SU-DHL-6 (cell line): ENCODE data around the gene EIF5B.

Source experiments
- H2AFZ ChIP-seq: fragments of 200-600 bp; sonication (generic); 2 replicates; pipeline ENCODE4 v1.6.1; 2014; ENCODE audit warnings: low read depth, mild to moderate bottlenecking, moderate library complexity, mixed read lengths, antibody characterized with exemption, low read length; ENCODE audit not compliant: severe bottlenecking
- H3F3A ChIP-seq: fragments of 200-600 bp; shearing (Covaris generic); 2 replicates; pipeline ENCODE4 v1.6.0; 2016; ENCODE audit warnings: antibody characterized with exemption, mild to moderate bottlenecking; ENCODE audit not compliant: insufficient read depth
- H3K27ac ChIP-seq: fragments of 200-600 bp; sonication (generic); 2 replicates; pipeline ENCODE4 v1.5.1; 2016; ENCODE audit warnings: low read depth, mild to moderate bottlenecking, low read length, moderate library complexity, mixed read lengths
- H3K27me3 ChIP-seq: fragments of 200-600 bp; sonication (generic), shearing (Covaris generic); 2 replicates; pipeline ENCODE4 v1.6.0; 2014; ENCODE audit warnings: mild to moderate bottlenecking, low read length
- H3K36me3 ChIP-seq: fragments of 200-600 bp; sonication (generic); 2 replicates; pipeline ENCODE4 v1.6.1; 2014; ENCODE audit warnings: mild to moderate bottlenecking, low read length, mixed read lengths
- H3K4me2 ChIP-seq: fragments of 300-600, 200-600 bp; shearing (Covaris generic), sonication (generic); 2 replicates; pipeline ENCODE4 v1.6.0; 2014; ENCODE audit warnings: low read length, low read depth, mild to moderate bottlenecking; ENCODE audit not compliant: poor library complexity, severe bottlenecking
- H3K4me3 ChIP-seq: fragments of 200-600 bp; sonication (generic); 2 replicates; pipeline ENCODE4 v1.5.1; 2014; ENCODE audit warnings: antibody characterized with exemption, low read length, mild to moderate bottlenecking, mixed read lengths; ENCODE audit not compliant: insufficient read depth, poor library complexity, severe bottlenecking
- H3K79me2 ChIP-seq: fragments of 200-600 bp; sonication (generic); 2 replicates; pipeline ENCODE4 v1.6.1; 2014; ENCODE audit warnings: mild to moderate bottlenecking, low read length, moderate library complexity; ENCODE audit not compliant: insufficient read depth
- H3K9ac ChIP-seq: fragments of 200-600 bp; sonication (generic); 2 replicates; pipeline ENCODE4 v1.7.0; 2014; ENCODE audit warnings: mild to moderate bottlenecking, low read length
- H3K9me2 ChIP-seq: fragments of 200-600 bp; sonication (generic); replicated peaks from 2 replicates; pipeline ENCODE4 v1.6.1; 2014; ENCODE audit warnings: low read length; ENCODE audit not compliant: insufficient read depth
- H3K9me3 ChIP-seq: fragments of 200-600 bp; sonication (generic); 2 replicates; pipeline ENCODE4 v1.6.1; 2014; ENCODE audit warnings: low read length, mixed read lengths; ENCODE audit not compliant: insufficient read depth
- H4K20me1 ChIP-seq: fragments of 200-600 bp; sonication (generic); 2 replicates; pipeline ENCODE4 v1.6.1; 2014; ENCODE audit warnings: low read depth, mild to moderate bottlenecking, antibody characterized with exemption, low read length, moderate library complexity, mixed read lengths
- CTCF ChIP-seq: fragments of 200-600 bp; sonication (generic); IDR thresholded peaks from one replicate; pipeline ENCODE4 v1.5.1; 2017; ENCODE audit warnings: antibody characterized with exemption, mild to moderate bottlenecking, low read length, moderate library complexity; ENCODE audit not compliant: insufficient read depth, poor library complexity, severe bottlenecking
- EZH2phosphoT487 ChIP-seq: fragments of 200-600 bp; sonication (generic), shearing (Covaris generic); conservative IDR thresholded peaks from 2 replicates; pipeline ENCODE4 v1.6.1; 2018; ENCODE audit warnings: mild to moderate bottlenecking, antibody characterized with exemption, low read length, moderate library complexity, mixed read lengths

Gene EIF5B

GRCh38 chr2:99335911-99336803, 1.0 kb upstream of the EIF5B start, which contains the start of gene TXNDC9:
TSS of gene TXNDC9 (minus strand) at chr2:99336333. CDS start at chr2:99333210, 3,123 bp downstream.
- H3K27ac ChIP-seq, result peak within 1 kb of the TSS; percentile 96
- H3K4me3 ChIP-seq, result peak within 1 kb of the TSS; percentile 93
- peak within 1 kb of the TSS; percentile 92 for H3K9ac ChIP-seq
- peak within 1 kb of the TSS; percentile 92 for H2AFZ ChIP-seq
- no peaks in the 10 kb centered on the region for H3K9me3 ChIP-seq
- no peaks in the 10 kb centered on the region for H3K27me3 ChIP-seq
- H3K4me2 ChIP-seq, result peak within 1 kb of the TSS; percentile 97
- TF ChIP-seq EZH2phosphoT487, result no peak
- no peak for TF ChIP-seq CTCF
- peaks cover 11% of the 10 kb centered on the region; the same call in 1 of the 2 replicates for H3K36me3 ChIP-seq
- H3K9me2 ChIP-seq, result no peaks in the 10 kb centered on the region
- H3K79me2 ChIP-seq, result peaks cover 86% of the 10 kb centered on the region
- peaks cover 32% of the 10 kb centered on the region for H4K20me1 ChIP-seq
- H3F3A ChIP-seq, result peaks cover 13% of the 10 kb centered on the region

- peaks cover 87% of the 10 kb centered on the region for H3K79me2 ChIP-seq
- peak overlapping the region; percentile 96 for H3K27ac ChIP-seq
- H4K20me1 ChIP-seq, result peaks cover 36% of the 10 kb centered on the region
- H3K9me3 ChIP-seq, result no peaks in the 10 kb centered on the region
- TF ChIP-seq EZH2phosphoT487, result no peak
- no peak for TF ChIP-seq CTCF
- H3K27me3 ChIP-seq, result no peaks in the 10 kb centered on the region
- peak overlapping the region; percentile 97 for H3K4me2 ChIP-seq
- H3K36me3 ChIP-seq, result peaks cover 7% of the 10 kb centered on the region; the same call in 1 of the 2 replicates
- no peaks in the 10 kb centered on the region for H3K9me2 ChIP-seq
- peak overlapping the region; percentile 92 for H3K4me3 ChIP-seq
- H3K9ac ChIP-seq, result peak overlapping the region; percentile 92
- peaks cover 16% of the 10 kb centered on the region for H3F3A ChIP-seq
- H2AFZ ChIP-seq, result peak overlapping the region; percentile 92
Measured at GRCh38 chr2:99336804-99337112, 431 bp upstream of the EIF5B start.

GRCh38 chr2:99338029-99338585, 918 bp downstream of the EIF5B start:
- peaks cover 41% of the 10 kb centered on the region for H4K20me1 ChIP-seq
- no peak overlapping the region for H2AFZ ChIP-seq
- H3K79me2 ChIP-seq, result peaks cover 88% of the 10 kb centered on the region
- H3F3A ChIP-seq, result peaks cover 16% of the 10 kb centered on the region
- TF ChIP-seq EZH2phosphoT487 (no peak), CTCF (no peak)
- peak overlapping the region; percentile 97 for H3K4me2 ChIP-seq
- H3K36me3 ChIP-seq, result no peaks in the 10 kb centered on the region; the same call in 1 of the 2 replicates
- H3K9ac ChIP-seq, result peak overlapping the region; percentile 92
- H3K9me2 ChIP-seq, result no peaks in the 10 kb centered on the region
- H3K4me3 ChIP-seq, result peak overlapping the region; percentile 92
- H3K27ac ChIP-seq, result peak overlapping the region; percentile 96
- H3K27me3 ChIP-seq, result no peaks in the 10 kb centered on the region
- no peaks in the 10 kb centered on the region for H3K9me3 ChIP-seq
